K562 (cell line): ENCODE results near the gene CC2D1A.

Source experiments
- ATF3 ChIP-seq, 2 experiments: fragments of 450-650 bp in 1 of 2; sonication (generic) in 1 of 2; formaldehyde crosslinking in 1 of 2; IDR thresholded peaks in 1 of 2; conservative IDR thresholded peaks in 1 of 2; 2 replicates each; pipeline versions ENCODE4 v1.6.1 to v1.8.1; 2016 to 2023; ENCODE audit warnings: mild to moderate bottlenecking in 2 of 2, moderate library complexity in 2 of 2, inconsistent platforms in 1 of 2, missing genetic modification reagents in 1 of 2
- CTCF ChIP-seq, 3 experiments: IDR thresholded peaks in 2 of 3; conservative IDR thresholded peaks in 1 of 3; 2 replicates each; pipeline ENCODE4 v1.5.1; 2011 to 2012; ENCODE audit warnings: low read length in 3 of 3, mild to moderate bottlenecking in 3 of 3, control low read depth in 2 of 3, improper control_type of control experiment in 1 of 3, inconsistent platforms in 1 of 3, low read depth in 1 of 3, mixed read lengths in 1 of 3, moderate library complexity in 1 of 3; ENCODE audit not compliant: insufficient read depth in 2 of 3
- EP300 ChIP-seq: IDR thresholded peaks from 2 replicates; pipeline ENCODE4 v1.6.1; 2012; ENCODE audit warnings: low read length, improper control_type of control experiment
- HCFC1 ChIP-seq: IDR thresholded peaks from 2 replicates; pipeline ENCODE4 v1.6.1; 2012; ENCODE audit warnings: low read depth, low read length, improper control_type of control experiment
- LARP7 ChIP-seq: fragments of 450-650 bp; IDR thresholded peaks from 2 replicates; pipeline ENCODE4 v1.6.1; 2016
- POLR2AphosphoS5 ChIP-seq: IDR thresholded peaks from 2 replicates; pipeline ENCODE4 v1.6.1; 2011; ENCODE audit warnings: mild to moderate bottlenecking, low read depth, low read length, moderate library complexity; ENCODE audit not compliant: control insufficient read depth, insufficient read depth
- TBL1XR1 ChIP-seq, 2 experiments: IDR thresholded peaks; 2 replicates each; pipeline ENCODE4 v1.6.1; 2012; ENCODE audit warnings: improper control_type of control experiment in 2 of 2, low read length in 2 of 2, mild to moderate bottlenecking in 1 of 2
- TOE1 ChIP-seq, 2 experiments: fragments of 450-650 bp in 1 of 2; sonication (generic) in 1 of 2; formaldehyde crosslinking in 1 of 2; IDR thresholded peaks; 2 replicates each; pipeline versions ENCODE4 v1.7.1 to v1.8.0; 2016 to 2022; ENCODE audit warnings: borderline replicate concordance in 2 of 2, mild to moderate bottlenecking in 2 of 2, antibody characterized with exemption in 1 of 2, inconsistent platforms in 1 of 2, low read depth in 1 of 2, missing genetic modification reagents in 1 of 2, moderate library complexity in 1 of 2
- ZNF282 ChIP-seq: sonication (generic); formaldehyde crosslinking; IDR thresholded peaks from 2 replicates; pipeline ENCODE4 v1.8.1; 2023; ENCODE audit warnings: missing genetic modification reagents

- TF ChIP-seq POLR2AphosphoS5 (no peak), HCFC1 (no peak), TOE1 (IDR thresholded peaks at IDR 0.05; ENCODE audit: borderline replicate concordance) (no peak), TOE1 (CRISPR knock-in tag; IDR thresholded peaks at IDR 0.05; ENCODE audit: borderline replicate concordance, low read depth) (no peak), EP300 (no peak), CTCF (IDR thresholded peaks at IDR 0.05 in 2 of 3, conservative IDR thresholded peaks at IDR 0.05 in 1 of 3; ENCODE audit: insufficient read depth in 2 of 3, low read depth in 1 of 3, low read length in 3 of 3) (no peak), ATF3 (IDR thresholded peaks at IDR 0.05) (no peak), ATF3 (CRISPR knock-in tag; conservative IDR thresholded peaks at IDR 0.05) (no peak), TBL1XR1 (IDR thresholded peaks at IDR 0.05; ENCODE audit: low read length in 2 of 2) (no peak), LARP7 (no peak), ZNF282 (CRISPR knock-in tag) (no peak)
Measured at GRCh38 chr19:13979686-13980085, 73.7 kb downstream of the CC2D1A start.
